Mononuclear cell (primary cell): ENCODE data around the gene SLC35B1. TPM values are rescaled to one million over a fixed set of nuclear protein-coding genes. Genes with fewer than 3 reads are reported as not detected.

Experiments
- H3K27me3 ChIP-seq: 2 replicates; pipeline ENCODE4 v1.6.0; 2011; ENCODE audit warnings: low read length, control low read depth; ENCODE audit not compliant: insufficient read depth
- H3K4me1 ChIP-seq: 2 replicates; pipeline ENCODE4 v1.5.1; 2011; ENCODE audit warnings: mild to moderate bottlenecking, low read length, control low read depth; ENCODE audit not compliant: insufficient read depth
- H3K4me3 ChIP-seq: 2 replicates; pipeline ENCODE4 v1.5.1; 2011; ENCODE audit warnings: mild to moderate bottlenecking, low read length, moderate library complexity
- H3K9me3 ChIP-seq: 2 replicates; pipeline ENCODE4 v1.5.1; 2011; ENCODE audit warnings: low read depth, mild to moderate bottlenecking, control low read depth, low read length
- total RNA-seq: library from RNA; depleted of rRNA; stranded (reverse); fragments of >200 nt; gene quantifications from one replicate; pipeline ENCODE4 v1.2.3, GENCODE V29; 2012

The SLC35B1 gene
- total RNA-seq, 1 donor, result 38.7 TPM

DNA sequence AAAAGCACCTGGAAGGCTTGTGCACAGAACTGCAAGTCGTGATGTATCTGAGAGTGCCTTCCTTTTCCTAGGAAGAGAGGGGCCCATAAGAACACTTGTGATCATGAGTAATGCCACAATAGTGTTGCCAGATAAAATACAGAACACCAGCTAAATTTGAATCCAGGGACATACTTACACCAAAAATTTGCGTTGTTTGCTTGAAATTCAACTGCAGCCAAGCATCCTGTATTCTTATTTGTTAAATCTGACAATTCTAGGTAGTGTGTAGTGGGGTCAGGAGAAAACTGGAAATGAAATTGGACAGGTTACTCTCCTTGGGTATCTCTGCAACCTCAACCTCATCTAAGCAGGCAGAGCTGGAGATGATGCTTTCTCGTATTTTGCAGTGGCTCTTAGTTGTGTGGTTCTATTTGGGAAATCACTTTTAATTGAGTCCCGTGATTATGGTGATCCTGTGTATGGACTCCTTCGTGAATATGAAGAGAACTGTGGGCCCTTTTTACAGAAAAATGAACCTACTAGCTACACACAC is 12.0 kb downstream of the SLC35B1 start:
- H3K4me3 ChIP-seq, result no peak overlapping the region
- H3K4me1 ChIP-seq, result peaks cover 26% of the 10 kb centered on the region
- no peaks in the 10 kb centered on the region for H3K9me3 ChIP-seq
- H3K27me3 ChIP-seq, result no peaks in the 10 kb centered on the region

GRCh38 chr17:49694847-49695697 is 12.7 kb downstream of the SLC35B1 start:
- Histone ChIP-seq H3K9me3 (no peaks in the 10 kb centered on the region), H3K4me1 (peaks cover 30% of the 10 kb centered on the region), H3K27me3 (no peaks in the 10 kb centered on the region), H3K4me3 (no peak overlapping the region)

GRCh38 chr17:49692751-49693150 is 15.0 kb downstream of the SLC35B1 start:
- no peaks in the 10 kb centered on the region for H3K9me3 ChIP-seq
- H3K4me3 ChIP-seq, result no peak overlapping the region
- no peaks in the 10 kb centered on the region for H3K27me3 ChIP-seq
- peaks cover 50% of the 10 kb centered on the region for H3K4me1 ChIP-seq

GRCh38 chr17:49691677-49692191 is 16.0 kb downstream of the SLC35B1 start:
- Histone ChIP-seq H3K4me3 (no peak overlapping the region), H3K4me1 (peaks cover 59% of the 10 kb centered on the region), H3K9me3 (no peaks in the 10 kb centered on the region), H3K27me3 (no peaks in the 10 kb centered on the region)

GRCh38 chr17:49691086-49691676 is 16.6 kb downstream of the SLC35B1 start:
- H3K27me3 ChIP-seq, result no peaks in the 10 kb centered on the region
- H3K4me3 ChIP-seq, result no peak overlapping the region
- no peaks in the 10 kb centered on the region for H3K9me3 ChIP-seq
- H3K4me1 ChIP-seq, result peaks cover 54% of the 10 kb centered on the region

GRCh38 chr17:49690256-49690655 is 17.5 kb downstream of the SLC35B1 start:
- Histone ChIP-seq H3K4me1 (peaks cover 45% of the 10 kb centered on the region), H3K27me3 (no peaks in the 10 kb centered on the region), H3K4me3 (no peak overlapping the region), H3K9me3 (no peaks in the 10 kb centered on the region)

GRCh38 chr17:49688848-49689247 is 18.9 kb downstream of the SLC35B1 start:
- peaks cover 42% of the 10 kb centered on the region for H3K4me1 ChIP-seq
- no peaks in the 10 kb centered on the region for H3K27me3 ChIP-seq
- no peaks in the 10 kb centered on the region for H3K9me3 ChIP-seq
- H3K4me3 ChIP-seq, result peak overlapping the region; percentile 17

DNA sequence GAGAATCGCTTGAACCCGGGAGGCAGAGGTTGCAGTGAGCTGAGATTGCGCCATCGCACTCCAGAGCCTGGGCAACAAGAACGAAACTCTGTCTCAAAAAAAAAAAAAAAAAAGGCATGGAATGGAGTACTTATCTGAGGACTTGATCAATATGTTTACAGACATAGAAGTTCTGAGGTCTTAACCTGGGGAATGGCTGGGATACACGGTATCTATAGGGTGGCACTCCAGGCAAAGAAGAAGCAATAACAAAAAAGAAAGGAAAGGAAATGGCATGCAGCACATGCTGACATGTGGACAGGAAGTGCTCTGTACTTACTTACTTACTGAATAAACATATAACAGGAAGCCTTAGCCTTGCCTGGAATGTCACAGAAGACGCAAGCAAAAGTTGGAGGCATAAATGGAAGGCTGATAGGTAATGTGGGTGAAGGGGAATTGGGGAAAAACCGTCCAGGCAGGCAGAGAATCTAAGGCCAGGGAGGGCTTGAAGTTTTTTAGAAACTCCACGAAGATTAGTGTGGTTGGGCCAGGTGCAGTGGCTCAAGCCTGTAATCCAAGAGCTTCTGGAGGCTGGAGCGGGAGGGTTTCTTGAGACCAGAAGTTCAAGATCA is 19.8 kb downstream of the SLC35B1 start:
- Histone ChIP-seq H3K4me1 (peaks cover 42% of the 10 kb centered on the region), H3K27me3 (no peaks in the 10 kb centered on the region), H3K4me3 (peak overlapping the region; percentile 17), H3K9me3 (no peaks in the 10 kb centered on the region)

- Histone ChIP-seq H3K4me1 (peaks cover 30% of the 10 kb centered on the region), H3K4me3 (no peak overlapping the region), H3K9me3 (no peaks in the 10 kb centered on the region), H3K27me3 (no peaks in the 10 kb centered on the region)
Observed at GRCh38 chr17:49681106-49681979, 26.4 kb downstream of the SLC35B1 start.

DNA sequence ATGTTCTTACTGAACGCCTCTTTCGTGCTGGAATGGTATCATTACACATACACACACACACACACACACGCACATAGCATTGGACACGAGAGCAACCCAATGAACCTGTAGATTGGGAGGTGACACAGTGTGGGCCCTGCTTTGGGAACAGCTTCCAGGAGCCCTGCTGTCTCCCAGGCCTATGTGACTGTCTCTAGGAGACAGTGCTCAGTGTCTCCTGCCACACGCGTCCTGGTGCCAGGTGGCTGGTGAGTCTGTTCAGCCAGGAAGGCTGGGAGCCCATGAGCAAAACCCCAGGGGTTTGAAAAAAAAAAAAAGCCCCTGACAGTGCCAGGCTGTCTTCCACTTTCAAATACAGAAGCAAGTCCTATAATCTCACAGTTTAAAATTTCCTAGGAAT is 27.4 kb downstream of the SLC35B1 start:
- Histone ChIP-seq H3K4me3 (no peak overlapping the region), H3K27me3 (no peaks in the 10 kb centered on the region), H3K4me1 (peaks cover 40% of the 10 kb centered on the region), H3K9me3 (no peaks in the 10 kb centered on the region)

- peak within 1 kb of the TSS; percentile 53 for H3K4me3 ChIP-seq
- H3K27me3 ChIP-seq, result no peaks in the 10 kb centered on the region
Observed at GRCh38 chr17:49677933-49678847, 29.6 kb downstream of the SLC35B1 start, which contains the start of gene SPOP. Gene SPOP, minus strand, starts transcription at chr17:49678097. Its CDS starts 55,287 bp downstream, at chr17:49622810.

GRCh38 chr17:49677134-49677932 is 30.4 kb downstream of the SLC35B1 start:
- Histone ChIP-seq H3K27me3 (no peaks in the 10 kb centered on the region), H3K4me1 (peaks cover 45% of the 10 kb centered on the region), H3K4me3 (peak overlapping the region; percentile 53), H3K9me3 (no peaks in the 10 kb centered on the region)

More at GRCh38 chr17:49677933-49678847, 29.6 kb downstream of the SLC35B1 start, which contains the start of gene SPOP:
- Histone ChIP-seq H3K4me1 (peaks cover 46% of the 10 kb centered on the region), H3K9me3 (no peaks in the 10 kb centered on the region)
